ENCODE data around the gene HSPA8.

Gene HSPA8

GRCh38 chr11:123047266-123047946 lies 14.5 kb downstream of the HSPA8 start:
- no peak for DNase-seq (ENCODE audit: low read depth, low spot score)

- DNase-seq (ENCODE audit: low read depth, low spot score): no peak
Observed at GRCh38 chr11:123046473-123047259, 15.3 kb downstream of the HSPA8 start.

GRCh38 chr11:123045101-123045500 lies 16.8 kb downstream of the HSPA8 start:
- DNase-seq (ENCODE audit: low read depth, low spot score): no peak

GRCh38 chr11:123041185-123041584 lies 20.8 kb downstream of the HSPA8 start:
- no peak for DNase-seq (ENCODE audit: low read depth, low spot score)

GRCh38 chr11:123040111-123040432 lies 21.9 kb downstream of the HSPA8 start:
- DNase-seq (ENCODE audit: low read depth, low spot score): no peak

GRCh38 chr11:123035831-123036230 lies 26.1 kb downstream of the HSPA8 start:
- DNase-seq (ENCODE audit: low read depth, low spot score): no peak

- DNase-seq (ENCODE audit: low read depth, low spot score): no peak
Observed at GRCh38 chr11:123034597-123034996, 27.3 kb downstream of the HSPA8 start.

GRCh38 chr11:123033895-123034294 lies 28.0 kb downstream of the HSPA8 start:
- no peak for DNase-seq (ENCODE audit: low read depth, low spot score)

GRCh38 chr11:123030517-123030916 lies 31.4 kb downstream of the HSPA8 start:
- no peak for DNase-seq (ENCODE audit: low read depth, low spot score)

GRCh38 chr11:123020968-123021367 lies 41.0 kb downstream of the HSPA8 start:
- no peak for DNase-seq (ENCODE audit: low read depth, low spot score)

GRCh38 chr11:123018702-123019101 lies 43.2 kb downstream of the HSPA8 start:
- no peak for DNase-seq (ENCODE audit: low read depth, low spot score)

GRCh38 chr11:123011510-123011909 lies 50.4 kb downstream of the HSPA8 start:
- no peak for DNase-seq (ENCODE audit: low read depth, low spot score)
